ENCODE data around the gene GLS. TPM values are rescaled to one million over a fixed set of nuclear protein-coding genes. Genes with fewer than 3 reads are reported as not detected.

Gene GLS
- total and polyA plus RNA-seq, 7 donors = 6.9 to 30.6 (median 26.7) TPM

DNA sequence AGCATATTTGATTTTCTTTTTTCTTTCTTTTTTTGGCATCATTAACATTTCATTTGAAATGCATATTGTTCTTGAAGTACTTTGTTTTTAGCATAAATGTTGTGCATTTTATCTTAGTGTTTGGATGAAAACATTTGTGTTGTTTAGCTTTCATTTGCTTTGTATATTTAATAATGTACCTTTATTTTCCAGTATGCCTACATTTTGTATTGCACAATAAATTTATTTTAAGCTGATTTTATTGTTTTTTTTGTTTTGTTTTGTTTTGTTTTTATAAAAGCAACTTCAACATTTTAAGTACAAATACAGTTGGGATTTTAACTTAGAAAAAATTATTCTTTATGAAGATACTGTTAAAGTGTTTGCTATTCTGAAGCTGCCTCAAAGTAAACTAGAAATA is 54.4 kb downstream of the GLS start:
- no peak for ATAC-seq
- Histone ChIP-seq H3K4me1 (peaks cover 10% of the 10 kb centered on the region), H3K27me3 (ENCODE audit: insufficient read depth in 3 of 3, low read length in 2 of 3) (no peaks in the 10 kb centered on the region), H3K27ac (no peak overlapping the region), H3K36me3 (ENCODE audit: insufficient read depth in 1 of 2, low read depth in 1 of 2) (peaks cover 0 to 30% of the 10 kb centered on the region in 2 donors), H3K4me3 (no peak overlapping the region), H3K9me3 (no peaks in the 10 kb centered on the region)
- DNase-seq = no peak
- TF ChIP-seq CTCF (IDR thresholded peaks at IDR 0.05) = no peak
- intact Hi-C loops (cut with DNase I) = no loop called here

- Histone ChIP-seq H3K4me3 (no peak overlapping the region), H3K27ac (no peak overlapping the region), H3K27me3 (ENCODE audit: insufficient read depth in 3 of 3, low read length in 2 of 3) (no peaks in the 10 kb centered on the region), H3K36me3 (ENCODE audit: insufficient read depth in 1 of 2, low read depth in 1 of 2) (no peaks in the 10 kb centered on the region), H3K4me1 (peaks cover 14% of the 10 kb centered on the region), H3K9me3 (no peaks in the 10 kb centered on the region)
- 10 to 25% (median 20%) methylated on average over 1 of the region's 1 CpG for WGBS, 3 donors
- DNase-seq = no peak
- TF ChIP-seq CTCF (IDR thresholded peaks at IDR 0.05) = no peak
- no peak for ATAC-seq
- intact Hi-C loops (cut with DNase I) = no loop called here
These were observed 58.2 kb downstream of the GLS start for GRCh38 chr2:190938771-190939335.

DNA sequence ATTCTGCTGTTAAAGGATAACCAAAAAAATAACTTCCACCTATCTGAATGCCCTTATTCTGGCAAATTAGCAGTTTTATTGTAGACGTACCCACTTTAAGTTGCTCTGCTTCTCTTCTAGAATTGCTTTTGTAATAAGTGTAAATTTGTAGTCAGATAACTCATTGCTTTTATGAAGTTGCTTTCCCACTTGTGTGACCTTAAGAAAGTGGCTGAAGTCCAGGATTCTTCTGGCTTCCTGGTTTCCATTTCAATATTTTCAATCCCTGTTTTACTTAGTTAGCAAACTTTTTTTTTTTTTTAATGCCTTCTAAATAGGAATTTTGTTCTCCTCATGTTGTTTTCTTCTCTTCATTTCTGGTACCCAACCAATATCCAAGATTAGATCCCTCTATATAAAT is 59.8 kb downstream of the GLS start:
- H3K9me3 ChIP-seq = no peaks in the 10 kb centered on the region
- WGBS, 3 donors = 63 to 75% (median 74%) methylated on average over 1 of the region's 1 CpG
- no peak for TF ChIP-seq CTCF (IDR thresholded peaks at IDR 0.05)
- H3K27ac ChIP-seq = no peak overlapping the region
- ATAC-seq (no peak), DNase-seq (no peak)
- H3K27me3 ChIP-seq (ENCODE audit: insufficient read depth in 3 of 3, low read length in 2 of 3) = no peaks in the 10 kb centered on the region
- intact Hi-C loops (cut with DNase I) = no loop called here
- H3K4me3 ChIP-seq = no peak overlapping the region
- peaks cover 14% of the 10 kb centered on the region for H3K4me1 ChIP-seq
- H3K36me3 ChIP-seq (ENCODE audit: insufficient read depth in 1 of 2, low read depth in 1 of 2) = no peaks in the 10 kb centered on the region

DNA sequence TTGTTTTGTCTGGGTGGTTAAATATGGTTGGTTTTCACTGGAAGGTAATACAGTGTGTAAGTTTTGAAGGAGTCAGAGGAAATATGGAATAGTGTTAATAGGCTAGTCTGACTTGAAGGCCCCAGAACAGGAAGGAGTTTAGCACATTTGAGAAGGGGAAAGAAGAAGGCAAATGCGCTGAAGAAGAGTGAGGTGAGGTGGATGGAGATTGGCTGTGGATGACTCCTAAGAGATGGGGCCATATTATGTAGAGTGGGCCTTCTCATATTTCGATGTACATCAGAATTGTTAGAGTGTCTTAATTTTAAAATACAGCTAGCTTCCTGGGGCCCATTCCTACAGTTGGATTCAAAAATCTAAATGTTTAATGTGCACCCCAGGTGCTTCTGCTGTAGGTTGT is 61.0 kb downstream of the GLS start:
- 91 to 96% (median 95%) methylated on average over 2 of the region's 2 CpGs for WGBS, 3 donors
- DNase-seq (no peak), ATAC-seq (no peak)
- H3K36me3 ChIP-seq (ENCODE audit: insufficient read depth in 1 of 2, low read depth in 1 of 2) = no peaks in the 10 kb centered on the region
- H3K4me1 ChIP-seq = peaks cover 14% of the 10 kb centered on the region
- H3K27ac ChIP-seq = no peak overlapping the region
- no peaks in the 10 kb centered on the region for H3K9me3 ChIP-seq
- intact Hi-C loops (cut with DNase I) = no loop called here
- H3K4me3 ChIP-seq = no peak overlapping the region
- no peaks in the 10 kb centered on the region for H3K27me3 ChIP-seq (ENCODE audit: insufficient read depth in 3 of 3, low read length in 2 of 3)
- no peak for TF ChIP-seq CTCF (IDR thresholded peaks at IDR 0.05)

DNA sequence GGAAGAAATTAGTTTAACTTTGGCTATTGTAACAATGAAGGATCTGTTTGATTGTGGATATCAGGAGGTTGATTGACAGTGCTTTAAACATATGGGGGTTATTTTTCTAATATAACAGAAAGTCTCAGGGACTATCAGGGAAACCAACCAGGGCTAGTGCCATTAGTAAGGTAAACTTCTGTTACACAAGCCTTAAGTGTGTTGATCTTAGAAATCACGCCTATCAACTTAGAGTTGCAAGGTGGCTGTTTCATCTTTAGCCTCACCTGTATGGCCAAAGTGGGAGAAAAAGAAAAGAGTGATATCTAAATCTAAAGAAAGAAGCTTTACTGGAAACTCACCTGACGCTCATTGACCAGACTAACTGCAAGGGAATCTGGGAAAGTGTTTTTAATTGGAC is 62.1 kb downstream of the GLS start:
- H3K27me3 ChIP-seq (ENCODE audit: insufficient read depth in 3 of 3, low read length in 2 of 3) = no peaks in the 10 kb centered on the region
- H3K9me3 ChIP-seq = no peaks in the 10 kb centered on the region
- H3K4me3 ChIP-seq = no peak overlapping the region
- H3K4me1 ChIP-seq = peaks cover 19% of the 10 kb centered on the region
- intact Hi-C loops (cut with DNase I) = no loop called here
- no peak for ATAC-seq
- H3K27ac ChIP-seq = no peak overlapping the region
- no peaks in the 10 kb centered on the region for H3K36me3 ChIP-seq (ENCODE audit: insufficient read depth in 1 of 2, low read depth in 1 of 2)
- TF ChIP-seq CTCF (IDR thresholded peaks at IDR 0.05) = no peak
- DNase-seq = no peak
- WGBS, 3 donors = 94 to 99% (median 98%) methylated on average over 2 of the region's 2 CpGs

Measured in psoas muscle (tissue), 8 donors.